GM19468 (cell line): ENCODE measurements around the gene CDPF1.
"Not testable (repeated sequence)": the region's sequence is repeated elsewhere in the genome, so short reads cannot be mapped to it uniquely, and the experiment has no call there.

ENCODE experiments used
- ATAC-seq: cut with Tn5 transposase; IDR thresholded peaks from one replicate; pipeline ENCODE4 v1.9.1; 2021; ENCODE audit warnings: mild to moderate bottlenecking, moderate library complexity, moderate number of reproducible peaks; ENCODE audit not compliant: unreplicated experiment; ENCODE audit errors: extremely low read depth

Gene CDPF1

DNA sequence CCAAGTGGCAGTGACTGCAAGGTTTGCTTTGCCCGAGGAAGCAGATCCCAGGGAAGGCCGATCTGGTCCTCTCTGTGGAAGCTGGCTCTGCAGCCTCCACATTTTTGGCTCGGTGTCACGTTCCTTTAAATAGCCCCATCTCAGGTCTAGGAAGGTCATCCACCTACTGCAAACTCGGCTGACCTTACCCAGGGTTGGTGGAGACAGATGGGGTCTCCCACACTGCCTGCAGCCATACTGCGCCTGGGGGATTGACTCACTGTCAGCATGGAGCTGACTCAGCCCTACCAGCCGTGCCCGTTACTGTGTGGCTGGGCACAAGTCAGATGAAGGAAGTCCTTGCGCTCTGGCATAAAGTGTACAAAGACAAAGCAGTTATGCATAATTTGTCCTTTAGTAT is 16.9 kb downstream of the CDPF1 start:
- no peak for ATAC-seq

DNA sequence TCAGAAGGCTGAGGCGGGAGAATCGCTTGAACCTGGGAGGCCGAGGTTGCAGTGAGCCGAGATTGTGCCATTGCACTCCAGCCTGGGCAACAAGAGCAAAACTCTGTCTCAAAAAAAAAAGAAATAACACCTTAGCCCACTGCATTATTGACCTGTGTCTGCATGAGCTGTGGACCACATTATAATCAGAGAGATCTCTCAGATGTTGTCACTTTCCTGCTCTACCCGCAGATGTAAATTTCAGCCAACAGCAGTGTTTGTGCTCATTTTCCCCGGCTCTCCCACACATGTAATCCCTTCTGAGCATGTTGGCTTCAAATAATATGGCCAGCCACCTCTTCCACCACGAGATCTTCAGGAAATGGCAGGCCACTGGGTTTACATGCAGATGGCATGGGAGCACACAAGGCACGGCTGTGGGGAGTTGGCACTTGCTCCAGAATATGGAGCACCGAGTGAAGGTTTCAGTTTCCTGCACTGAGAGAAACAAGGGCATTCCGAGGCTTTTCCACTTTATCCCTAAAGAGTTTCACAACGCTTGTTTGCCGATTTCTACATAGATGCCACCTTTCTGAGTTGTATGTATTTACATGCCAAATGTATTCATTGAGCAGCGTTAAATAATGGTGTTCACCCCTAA is 19.7 kb downstream of the CDPF1 start:
- ATAC-seq = no peak

DNA sequence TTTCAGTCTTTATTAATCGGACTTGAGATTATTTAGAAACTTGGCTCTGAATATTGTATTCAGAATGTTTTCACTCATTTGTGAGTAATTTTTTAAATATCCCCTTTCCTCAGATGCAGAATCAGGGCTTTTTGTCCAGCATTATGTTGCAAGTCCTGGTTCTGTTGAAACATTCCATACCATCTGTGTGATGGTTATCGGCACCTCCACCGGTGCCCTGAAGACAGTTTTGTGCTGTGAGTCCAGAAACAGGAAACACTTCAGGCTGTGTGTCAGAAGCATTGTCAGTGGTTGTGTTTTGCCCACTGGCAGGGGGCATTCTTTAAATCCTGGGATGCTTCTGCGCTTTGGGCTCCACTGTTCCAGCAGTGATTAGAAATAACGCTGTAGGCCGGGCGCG is 20.4 kb downstream of the CDPF1 start:
- ATAC-seq = no peak

DNA sequence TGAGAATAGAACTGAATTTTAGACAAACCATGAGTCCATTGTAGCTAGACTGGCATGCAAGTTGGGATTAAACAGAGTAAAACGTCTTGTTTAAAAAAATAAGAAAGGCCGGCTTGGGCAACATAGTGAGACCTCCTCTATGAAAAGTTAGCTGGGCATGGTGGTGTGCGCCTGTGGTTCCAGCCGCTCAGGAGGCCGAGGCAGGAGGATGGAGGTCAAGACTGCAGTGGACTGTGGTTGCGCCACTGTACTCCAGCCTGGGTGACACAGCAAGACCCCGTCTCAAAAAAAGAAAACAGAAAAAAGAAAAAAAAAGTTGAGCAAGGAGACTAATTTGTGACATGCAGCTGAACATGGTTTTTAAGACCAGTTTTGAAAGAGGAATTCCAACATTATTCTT is 23.5 kb downstream of the CDPF1 start:
- no peak for ATAC-seq

DNA sequence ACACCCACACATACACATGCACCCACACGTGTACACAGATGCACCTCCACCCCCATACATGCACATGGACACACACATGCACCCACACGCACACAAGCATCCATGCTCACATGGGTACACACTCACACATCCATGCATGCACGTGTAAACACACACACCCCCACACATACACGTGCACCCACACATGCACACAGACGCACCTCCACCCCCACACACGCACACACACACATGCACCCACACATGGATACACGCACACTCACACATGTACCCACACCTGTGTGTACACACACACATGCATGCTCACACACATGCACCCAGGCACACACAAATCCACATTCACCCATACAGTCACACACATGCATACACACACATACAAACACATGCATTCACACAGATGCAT is 24.5 kb downstream of the CDPF1 start:
- no peak for ATAC-seq

DNA sequence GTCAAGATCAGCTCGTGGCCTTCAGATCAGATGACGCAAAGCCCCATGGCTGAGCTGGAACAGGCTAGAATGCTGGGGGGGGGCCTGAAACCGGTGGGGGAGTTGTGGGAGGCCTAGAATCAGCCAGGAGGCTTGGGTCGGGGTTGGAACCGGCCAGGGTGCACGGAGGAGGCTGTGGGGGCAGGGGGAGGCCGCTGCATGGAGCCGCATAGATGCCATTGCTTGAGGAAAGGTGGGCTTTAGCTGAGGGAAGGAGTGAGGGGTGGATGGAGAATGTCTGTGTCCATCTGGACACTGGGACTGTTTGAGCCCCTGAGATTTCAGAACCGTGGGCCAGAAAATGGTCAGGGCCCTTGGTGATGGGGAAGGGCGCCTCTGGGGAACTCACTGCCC is 25.2 kb downstream of the CDPF1 start:
- ATAC-seq = no peak

DNA sequence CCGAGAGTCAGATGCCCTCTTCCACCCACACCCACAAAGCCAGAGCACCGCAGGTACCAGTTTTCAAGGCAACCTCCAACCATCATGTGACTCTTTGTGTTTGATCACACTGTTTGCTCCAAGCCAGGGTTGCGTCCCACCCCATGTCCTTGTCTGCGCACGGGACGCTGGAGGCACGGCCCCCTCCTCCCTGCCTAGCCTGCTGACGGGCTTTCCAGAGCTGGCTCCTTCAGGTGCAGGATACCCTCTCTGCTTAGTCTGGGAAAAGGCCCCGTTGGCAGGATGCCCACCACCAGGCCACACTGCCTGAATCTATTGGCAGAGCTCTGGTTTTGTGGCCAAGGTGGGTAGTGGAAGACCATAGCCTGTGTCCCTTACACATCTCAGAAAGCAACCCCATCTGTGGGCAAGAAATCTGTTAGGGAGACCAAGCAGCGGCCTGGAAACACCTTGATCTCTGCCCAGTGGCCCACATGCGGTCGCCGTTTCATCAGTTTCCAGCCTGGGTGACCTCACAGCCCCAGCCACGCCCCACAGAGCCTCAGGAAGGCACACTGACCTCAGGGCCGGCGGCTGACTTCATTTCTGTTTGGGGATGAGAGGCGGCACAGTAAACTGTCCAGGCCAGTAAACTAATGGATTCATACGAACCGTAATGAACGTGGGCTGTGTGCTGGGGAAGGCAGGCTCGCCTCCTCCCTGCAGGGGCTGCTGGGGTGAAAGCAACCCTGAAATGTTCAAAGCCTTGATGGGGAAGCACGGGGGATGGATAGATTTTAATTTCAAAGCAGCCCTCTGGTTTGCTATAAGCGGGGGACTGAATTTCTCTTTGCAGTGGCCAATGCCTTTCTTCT is 25.8 kb downstream of the CDPF1 start:
- no peak for ATAC-seq

DNA sequence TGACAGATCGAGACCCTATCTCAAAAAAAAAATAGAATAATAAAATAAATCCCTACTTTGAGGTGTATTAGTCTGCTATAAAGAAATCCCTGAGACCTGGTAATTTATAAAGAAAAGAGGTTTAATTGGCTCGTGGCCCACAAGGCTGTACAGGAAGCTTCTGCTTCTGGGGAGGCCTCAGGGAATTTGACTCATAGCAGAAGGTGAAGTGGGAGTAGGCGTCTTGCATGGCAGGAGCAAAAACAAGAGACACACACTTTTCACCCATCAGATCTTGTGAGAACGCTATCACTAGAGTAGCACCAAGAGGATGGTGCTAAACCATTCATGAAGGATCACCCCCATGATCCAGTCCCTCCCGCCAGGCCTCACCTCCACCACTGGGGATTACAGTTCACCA is 29.2 kb downstream of the CDPF1 start:
- no peak for ATAC-seq

DNA sequence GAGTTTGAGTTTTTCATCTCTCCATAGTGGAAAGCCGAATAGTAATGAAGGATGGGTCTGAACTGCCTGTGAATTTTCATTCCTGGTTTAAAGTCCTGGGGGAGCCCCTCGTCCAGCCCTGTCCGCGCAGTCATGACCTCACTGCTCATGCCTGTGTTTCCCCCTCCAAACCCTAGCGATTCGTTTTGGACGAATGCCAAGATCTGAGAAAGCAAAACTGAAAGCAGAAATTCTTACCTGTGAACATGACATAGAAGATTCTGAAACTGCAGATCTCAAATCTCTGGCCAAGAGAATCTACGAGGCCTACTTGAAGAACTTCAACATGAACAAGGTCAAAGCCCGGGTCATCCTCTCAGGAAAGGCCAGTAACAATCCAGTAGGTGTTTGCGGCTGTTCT is 30.5 kb downstream of the CDPF1 start:
- no peak for ATAC-seq

DNA sequence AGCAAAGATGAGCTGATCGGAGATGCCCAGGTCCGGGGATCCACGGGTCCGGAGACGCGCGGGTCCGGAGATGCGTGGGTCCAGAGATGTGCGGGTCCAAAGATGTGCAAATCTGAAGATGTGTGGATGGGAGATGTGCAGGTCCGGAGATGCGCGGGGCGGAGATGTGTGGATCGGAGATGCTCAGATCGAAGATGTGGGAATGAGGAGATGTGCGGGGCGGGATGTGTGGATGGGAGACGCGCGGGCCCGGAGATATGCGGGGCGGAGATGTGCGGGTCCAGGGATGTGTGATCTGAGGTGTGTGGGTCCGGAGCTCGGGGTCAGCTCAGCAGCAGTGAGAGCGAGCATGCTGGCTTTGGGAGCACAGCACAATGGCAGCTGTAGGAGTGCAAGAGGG is 35.5 kb downstream of the CDPF1 start:
- no peak for ATAC-seq

DNA sequence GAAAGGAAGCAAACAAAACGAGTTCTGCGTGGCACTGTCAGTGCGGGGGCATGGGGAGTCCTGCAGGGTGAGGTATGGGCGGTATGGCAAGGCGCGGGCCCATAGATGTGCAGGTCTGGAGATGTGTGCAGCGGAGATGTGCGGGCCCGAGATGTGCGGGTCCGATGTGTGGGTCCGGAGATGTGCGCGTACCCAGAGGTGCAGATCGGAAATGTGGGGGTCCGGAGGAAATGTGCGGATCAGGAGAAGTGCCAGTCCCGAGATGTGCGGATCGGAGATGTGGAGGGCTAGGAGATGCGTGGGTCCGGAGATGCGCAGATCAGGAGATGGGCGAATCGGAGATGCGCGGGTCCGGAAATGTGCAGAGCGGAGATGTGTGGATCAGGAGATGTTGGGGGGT is 35.9 kb downstream of the CDPF1 start:
- no peak for ATAC-seq

DNA sequence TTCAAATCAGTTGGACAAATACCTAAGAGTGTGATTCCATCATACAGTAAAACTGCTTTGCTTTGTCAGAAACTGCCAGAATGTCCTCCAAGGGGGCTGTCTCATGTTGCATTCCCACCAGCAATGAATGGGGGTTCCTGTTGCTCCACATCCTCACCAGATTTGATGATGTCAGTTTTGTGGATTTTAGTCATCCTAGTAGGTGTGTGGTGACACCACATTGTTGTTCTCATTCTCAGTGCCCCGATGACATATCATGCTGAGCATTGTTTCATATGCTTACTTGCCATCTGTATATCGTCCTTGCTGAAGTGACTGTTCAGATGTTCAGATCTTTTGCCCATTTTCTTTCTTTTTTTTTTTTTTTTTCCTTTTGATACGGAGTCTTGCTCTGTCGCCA is 37.0 kb downstream of the CDPF1 start:
- ATAC-seq = no peak

DNA sequence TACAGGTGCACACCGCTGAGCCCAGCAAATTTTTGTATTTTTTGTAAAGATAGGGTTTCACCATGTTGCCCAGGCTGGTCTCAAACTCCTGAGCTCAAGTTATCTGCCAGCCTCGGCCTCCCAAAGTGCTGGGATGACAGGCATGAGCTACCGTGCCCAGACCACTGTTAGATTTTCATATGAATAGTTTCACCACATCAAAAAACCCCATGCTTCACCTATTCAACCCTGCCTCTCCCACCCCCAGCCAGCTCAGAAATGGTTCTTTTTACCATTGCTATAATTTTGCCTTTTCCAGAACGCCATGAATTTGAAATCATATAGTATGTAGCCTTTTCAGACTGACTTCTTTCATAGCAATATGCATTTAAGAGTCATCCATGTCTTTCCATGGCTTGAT is 37.9 kb downstream of the CDPF1 start:
- no peak for ATAC-seq

DNA sequence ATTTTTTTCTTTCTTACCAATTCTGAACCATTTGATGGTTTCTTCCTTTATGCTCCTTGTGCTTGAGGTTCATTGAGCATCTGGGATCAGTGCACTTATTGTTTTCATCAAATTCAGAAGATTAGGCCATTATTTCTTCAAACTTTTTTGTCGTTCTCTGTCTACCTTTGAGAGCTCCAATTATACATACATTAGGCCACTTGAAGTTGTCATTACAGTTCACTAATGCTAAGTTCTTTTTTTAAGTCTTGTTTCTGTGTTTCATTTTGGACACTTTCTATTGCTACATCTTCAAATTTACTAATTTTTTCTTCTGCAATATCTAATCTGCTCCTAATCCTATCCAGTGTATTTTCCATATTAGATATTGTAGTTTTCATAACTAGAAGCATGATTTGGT is 40.8 kb downstream of the CDPF1 start:
- ATAC-seq = no peak

DNA sequence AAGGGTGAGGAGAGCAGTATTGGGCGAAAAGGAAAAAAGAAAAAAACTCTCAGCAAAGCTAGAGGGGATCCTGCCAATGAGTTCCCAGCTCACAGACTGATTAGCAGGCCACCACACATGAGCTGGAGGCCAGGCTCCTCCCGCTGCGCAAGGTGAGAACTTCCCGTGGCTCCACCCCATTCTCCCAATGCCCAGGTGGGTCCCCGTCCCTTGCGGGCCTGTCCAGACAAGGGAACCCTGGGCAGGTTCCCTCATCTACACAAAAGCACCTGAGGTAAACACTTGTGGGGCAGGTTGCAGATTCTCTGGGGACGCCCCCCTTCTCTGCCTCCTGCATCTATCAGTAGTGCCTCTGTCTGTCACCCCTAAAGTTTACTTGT is 46.5 kb downstream of the CDPF1 start:
- no peak for ATAC-seq

DNA sequence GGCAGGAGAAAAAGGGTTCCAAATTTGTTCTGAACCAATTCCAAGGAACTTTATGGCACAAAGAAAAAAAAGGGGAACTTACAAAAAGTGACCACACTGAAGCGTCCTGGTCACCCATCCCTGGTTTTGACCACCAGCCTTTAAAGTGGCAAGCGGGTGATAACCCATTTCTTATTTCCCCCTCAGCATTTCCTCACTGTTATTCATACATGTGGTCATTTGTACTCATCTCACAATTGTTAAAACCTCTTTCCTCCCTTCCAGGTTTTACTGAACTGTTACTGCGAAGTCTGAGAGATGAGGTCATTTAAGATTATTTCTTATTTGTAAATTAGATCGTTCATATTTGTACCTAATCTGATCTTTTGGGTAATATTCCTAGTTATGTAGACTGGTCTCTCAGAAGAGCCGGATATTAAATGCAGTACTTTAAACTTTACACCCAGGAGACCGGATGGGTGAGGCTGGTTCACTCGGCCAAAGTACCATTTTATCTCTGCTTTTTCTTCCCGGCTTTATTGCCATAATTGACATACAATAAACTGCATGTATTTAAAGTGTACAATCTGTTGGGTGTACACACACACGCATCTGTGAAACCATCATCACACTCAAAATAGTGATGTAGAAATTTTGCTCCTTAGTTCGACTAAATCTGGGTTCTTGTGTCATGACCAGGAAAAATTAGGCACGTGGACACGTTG is 47.0 kb downstream of the CDPF1 start:
- ATAC-seq = no peak

DNA sequence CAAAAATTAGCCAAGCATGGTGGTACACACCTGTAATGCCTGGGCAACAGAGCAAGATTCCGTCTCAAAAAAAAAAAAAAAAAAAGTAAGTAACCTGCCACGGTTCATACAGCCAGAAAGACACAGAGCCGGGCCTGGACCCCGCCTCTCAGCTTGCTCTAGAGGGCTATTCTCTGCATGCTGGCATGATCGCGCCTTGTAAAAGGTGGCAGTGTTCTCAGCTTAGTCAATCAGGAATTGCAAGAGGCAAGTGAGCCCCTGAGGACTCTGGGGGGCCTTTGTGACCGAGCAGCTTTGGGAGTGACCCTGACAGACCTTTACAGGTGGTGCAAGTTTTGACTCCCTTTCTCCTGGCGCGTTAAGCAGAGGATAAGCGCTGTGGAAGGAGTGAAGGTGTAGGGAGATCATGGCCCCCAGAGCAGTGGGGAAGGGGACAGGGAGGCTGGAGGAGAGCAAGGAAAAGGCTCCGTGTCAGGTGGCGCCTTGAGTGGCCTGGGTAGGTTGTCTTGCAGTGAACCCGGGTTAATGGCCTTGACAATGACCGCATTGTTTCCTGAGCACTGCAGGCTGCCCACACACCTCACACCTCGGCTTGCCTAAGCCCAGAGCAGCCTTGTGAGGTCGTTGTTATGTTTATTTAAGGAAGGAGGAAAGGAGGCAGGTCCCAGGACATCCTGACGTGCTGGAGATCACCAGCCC is 48.9 kb downstream of the CDPF1 start:
- no peak for ATAC-seq

DNA sequence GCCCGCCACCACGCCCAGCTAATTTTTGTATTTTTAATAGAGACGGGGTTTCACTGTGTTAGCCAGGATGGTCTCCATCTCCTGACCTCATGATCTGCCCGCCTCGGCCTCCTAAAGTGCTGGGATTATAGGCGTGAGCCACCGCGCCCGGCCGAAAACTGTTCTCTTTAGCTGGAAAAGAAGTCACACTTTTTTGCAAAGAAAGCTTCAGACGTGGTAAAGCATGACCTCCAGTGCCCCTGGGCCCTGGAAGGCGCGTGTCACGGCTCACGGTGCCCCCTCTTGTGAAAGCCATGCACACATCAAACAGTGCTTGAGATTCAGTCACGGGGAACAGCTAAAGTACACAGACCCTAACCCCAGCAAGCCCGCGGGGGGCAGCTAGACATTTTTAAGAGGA is 51.3 kb downstream of the CDPF1 start:
- not testable (repeated sequence) for ATAC-seq

DNA sequence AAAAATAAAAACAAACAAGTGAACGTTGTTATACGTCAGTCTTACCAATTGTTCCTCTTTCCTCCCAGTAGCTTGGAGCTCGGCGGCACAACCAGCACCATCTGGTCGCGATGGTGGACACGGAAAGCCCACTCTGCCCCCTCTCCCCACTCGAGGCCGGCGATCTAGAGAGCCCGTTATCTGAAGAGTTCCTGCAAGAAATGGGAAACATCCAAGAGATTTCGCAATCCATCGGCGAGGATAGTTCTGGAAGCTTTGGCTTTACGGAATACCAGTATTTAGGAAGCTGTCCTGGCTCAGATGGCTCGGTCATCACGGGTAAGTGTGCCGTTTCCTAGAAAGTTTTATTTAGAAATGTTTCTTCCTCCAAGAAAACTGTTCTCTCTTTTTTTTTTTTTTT is 51.8 kb downstream of the CDPF1 start:
- ATAC-seq = no peak

DNA sequence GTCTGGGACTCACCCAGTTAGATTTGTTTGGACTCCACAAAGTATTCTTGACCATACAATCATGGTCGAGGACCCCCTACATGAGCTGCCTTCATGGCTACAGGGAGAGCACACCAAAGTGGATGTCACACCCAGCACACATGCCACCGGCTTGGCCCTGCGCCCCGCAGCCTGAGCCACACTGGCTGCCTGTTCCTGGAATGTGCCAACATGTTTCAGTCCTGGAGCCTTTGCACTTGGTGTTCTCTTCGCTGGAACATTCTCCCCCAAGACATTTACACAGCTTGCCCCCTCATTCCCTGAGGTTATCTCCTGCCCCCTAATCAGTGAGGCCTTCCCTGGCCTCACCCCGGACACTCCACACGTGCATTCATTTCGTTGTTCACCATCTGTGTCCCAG is 53.8 kb downstream of the CDPF1 start:
- no peak for ATAC-seq
